ENCODE data around the gene HACD1. TPM values are rescaled to one million over a fixed set of nuclear protein-coding genes. Genes with fewer than 3 reads are reported as not detected.
"Not testable (repeated sequence)": the region's sequence is repeated elsewhere in the genome, so short reads cannot be mapped to it uniquely, and the experiment has no call there.

HACD1 gene
- total RNA-seq, 1 donor: 27.5 TPM

GRCh38 chr10:17643755-17644484, 26.7 kb upstream of the HACD1 start, which contains the start of gene STAM:
TSS of gene STAM (plus strand) at chr10:17644151. CDS start at chr10:17644340, 189 bp downstream.
- peak; percentile 93 to 96 (median 94) for DNase-seq (ENCODE audit: low read depth in 2 of 3, low spot score in 2 of 3)

GRCh38 chr10:17643339-17643754, 26.2 kb upstream of the HACD1 start:
- no peak for DNase-seq (ENCODE audit: low read depth in 2 of 3, low spot score in 2 of 3)

GRCh38 chr10:17640331-17640816, 23.2 kb upstream of the HACD1 start:
- no peak for DNase-seq (ENCODE audit: low read depth in 2 of 3, low spot score in 2 of 3)

- no peak for DNase-seq (ENCODE audit: low read depth in 2 of 3, low spot score in 2 of 3)
These were observed 20.7 kb upstream of the HACD1 start for GRCh38 chr10:17637869-17638268.

GRCh38 chr10:17633353-17633752, 16.2 kb upstream of the HACD1 start:
- no peak for DNase-seq (ENCODE audit: low read depth in 2 of 3, low spot score in 2 of 3)

- not testable (repeated sequence) for DNase-seq (ENCODE audit: low read depth in 2 of 3, low spot score in 2 of 3)
These were observed 15.4 kb upstream of the HACD1 start for GRCh38 chr10:17632590-17632989.

GRCh38 chr10:17626656-17627055, 9.5 kb upstream of the HACD1 start:
- DNase-seq (ENCODE audit: low read depth in 2 of 3, low spot score in 2 of 3): no peak

GRCh38 chr10:17624996-17625395, 7.8 kb upstream of the HACD1 start:
- no peak for DNase-seq (ENCODE audit: low read depth in 2 of 3, low spot score in 2 of 3)

- DNase-seq (ENCODE audit: low read depth in 2 of 3, low spot score in 2 of 3): no peak
These were observed 4.9 kb upstream of the HACD1 start for GRCh38 chr10:17622061-17622460.

- DNase-seq (ENCODE audit: low read depth in 2 of 3, low spot score in 2 of 3): peak in 2 of 3 donors; percentile 56 to 70
These were observed 657 bp downstream of the HACD1 start for GRCh38 chr10:17616403-17617030.

GRCh38 chr10:17609523-17610079, 7.6 kb downstream of the HACD1 start:
- DNase-seq (ENCODE audit: low read depth in 2 of 3, low spot score in 2 of 3): no peak

GRCh38 chr10:17607603-17608332, 9.4 kb downstream of the HACD1 start:
- peak in 2 of 3 donors; percentile 51 to 74 for DNase-seq (ENCODE audit: low read depth in 2 of 3, low spot score in 2 of 3)

- DNase-seq (ENCODE audit: low read depth in 2 of 3, low spot score in 2 of 3): no peak
These were observed 10.1 kb downstream of the HACD1 start for GRCh38 chr10:17607060-17607459.

- DNase-seq (ENCODE audit: low read depth in 2 of 3, low spot score in 2 of 3): no peak
These were observed 10.6 kb downstream of the HACD1 start for GRCh38 chr10:17606547-17607040.

GRCh38 chr10:17605936-17606335, 11.2 kb downstream of the HACD1 start:
- DNase-seq (ENCODE audit: low read depth in 2 of 3, low spot score in 2 of 3): no peak

- DNase-seq (ENCODE audit: low read depth in 2 of 3, low spot score in 2 of 3): peak in 2 of 3 donors; percentile 59 to 76
These were observed 18.1 kb downstream of the HACD1 start for GRCh38 chr10:17599089-17599488.

GRCh38 chr10:17597386-17597785, 19.8 kb downstream of the HACD1 start:
- no peak for DNase-seq (ENCODE audit: low read depth in 2 of 3, low spot score in 2 of 3)

GRCh38 chr10:17590969-17591645, 26.1 kb downstream of the HACD1 start:
- no peak for DNase-seq (ENCODE audit: low read depth in 2 of 3, low spot score in 2 of 3)

GRCh38 chr10:17589316-17589715, 27.9 kb downstream of the HACD1 start:
- DNase-seq (ENCODE audit: low read depth in 2 of 3, low spot score in 2 of 3): not testable (repeated sequence)

- DNase-seq (ENCODE audit: low read depth in 2 of 3, low spot score in 2 of 3): no peak
These were observed 28.8 kb downstream of the HACD1 start for GRCh38 chr10:17588420-17588819.

Measured in hematopoietic multipotent progenitor cell (in vitro differentiated cells).